NK-92 (cell line): ENCODE data around the gene TPT1.
"Not testable (repeated sequence)": the region's sequence is repeated elsewhere in the genome, so short reads cannot be mapped to it uniquely, and the experiment has no call there.

ENCODE experiments used
- DNase-seq: peaks from one replicate; lab custom pipeline; 2025; ENCODE audit not compliant: unreplicated experiment; lab: John Stamatoyannopoulos, UW

The TPT1 gene

DNA sequence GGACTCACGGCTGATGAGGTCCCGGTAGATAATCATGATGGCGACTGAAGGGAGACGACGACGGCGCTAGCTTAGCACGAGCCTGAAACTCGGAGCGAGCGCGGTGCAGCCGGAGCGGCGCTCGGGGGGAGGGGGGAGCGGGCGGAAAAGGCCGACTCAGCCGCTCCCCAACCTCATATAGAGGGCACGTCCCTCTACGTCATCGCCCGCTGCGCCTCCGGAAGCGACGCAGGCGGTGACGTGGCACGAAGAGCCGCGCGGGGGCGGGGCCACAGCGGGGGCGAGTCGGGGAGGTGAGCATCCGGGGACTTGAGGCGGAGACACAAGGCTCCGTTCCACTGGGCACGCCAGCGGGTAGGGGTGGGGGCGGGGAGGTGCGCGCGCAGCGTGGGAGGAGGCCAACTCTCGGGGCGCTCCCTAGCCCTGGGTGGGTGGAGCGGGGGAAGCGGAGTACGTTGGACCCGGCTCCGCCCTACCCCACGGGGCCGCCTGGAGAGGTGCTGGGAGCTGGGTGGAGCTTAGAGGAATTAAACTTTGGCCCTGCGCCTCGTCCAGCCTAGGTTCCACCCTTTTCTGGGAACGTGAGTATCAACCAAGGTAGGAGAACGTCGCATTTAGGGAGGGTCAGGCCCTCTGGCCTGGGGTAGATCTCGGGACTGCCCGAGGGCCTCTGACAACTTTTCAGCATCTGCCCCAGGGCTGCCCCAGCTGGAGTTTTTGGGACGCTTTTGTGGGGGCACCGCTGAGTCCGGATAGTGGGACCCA, at the start of gene TPT1:
TPT1 (minus strand) TSS at position 150 of the 765 bp plus-strand sequence; CDS start at position 36, 114 bp downstream.
- peak; percentile 99 for DNase-seq

DNA sequence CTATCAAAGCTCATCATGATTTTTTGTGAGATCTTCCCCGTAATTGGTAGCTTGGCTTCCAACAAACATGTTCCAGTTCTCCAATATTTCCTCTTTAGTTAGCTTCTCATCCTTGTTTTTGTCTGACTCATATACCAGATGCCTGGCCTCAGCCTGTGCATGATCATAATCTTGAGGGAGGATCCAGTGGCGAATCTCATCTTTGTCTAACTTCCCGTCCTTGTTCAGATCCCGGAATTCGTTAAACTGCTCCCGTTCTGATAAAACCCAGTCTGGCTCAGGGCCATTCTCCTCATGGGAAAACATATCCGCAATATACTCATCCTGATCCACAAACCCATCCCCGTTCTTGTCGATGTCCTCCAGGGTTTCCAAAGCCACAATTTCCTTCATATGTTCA, 49.4 kb upstream of the TPT1 start:
- not testable (repeated sequence) for DNase-seq

DNA sequence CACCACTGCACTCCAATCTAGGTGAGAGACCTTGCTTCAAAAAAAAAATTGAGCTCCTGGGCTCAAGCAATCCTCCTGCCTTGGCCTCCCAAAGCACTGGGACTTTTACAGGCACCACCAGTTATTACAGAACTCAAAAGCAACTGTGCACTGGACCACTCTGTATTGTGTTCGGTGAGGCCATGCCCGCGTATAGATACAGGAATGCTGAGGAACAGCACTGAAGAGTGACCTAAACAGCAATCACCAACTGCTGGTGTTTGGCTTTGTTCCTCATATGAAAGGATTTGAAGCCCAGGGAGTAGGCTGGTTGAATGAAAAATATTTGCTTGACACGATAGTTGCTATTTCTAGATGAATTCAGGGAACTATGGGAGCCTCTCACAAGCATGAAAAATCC, 47.7 kb upstream of the TPT1 start:
- no peak for DNase-seq

DNA sequence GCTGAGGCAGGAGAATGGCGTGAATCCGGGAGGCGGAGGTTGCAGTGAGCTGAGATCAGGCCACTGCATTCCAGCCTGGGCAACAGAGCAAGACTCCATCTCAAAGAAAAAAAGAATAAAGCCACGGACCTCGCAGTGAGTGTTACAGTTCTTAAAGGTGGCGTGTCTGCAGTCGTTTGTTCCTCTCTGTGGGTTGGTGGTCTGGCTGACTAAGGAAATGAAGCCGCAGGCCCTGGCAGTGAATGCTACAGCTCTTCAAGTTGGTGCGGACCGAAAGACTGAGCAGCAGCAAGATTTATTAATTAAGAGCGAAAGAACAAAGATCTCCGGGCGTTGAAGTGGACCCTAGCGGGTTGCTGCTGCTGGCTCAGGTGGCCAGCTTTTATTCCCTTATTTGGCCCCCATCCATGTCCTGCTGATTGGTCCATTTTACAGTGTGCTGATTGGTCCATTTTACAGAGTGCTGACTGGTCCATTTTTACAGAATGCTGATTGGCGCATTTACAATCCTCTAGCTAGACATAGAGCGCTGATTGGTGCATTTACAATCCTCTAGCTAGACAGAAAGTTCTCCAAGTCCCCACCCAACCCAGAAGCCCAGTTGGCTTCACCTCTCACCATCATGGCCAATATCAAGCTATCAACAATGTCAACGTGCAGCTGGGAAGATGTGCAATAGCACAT, 46.1 kb upstream of the TPT1 start:
- not testable (repeated sequence) for DNase-seq

GRCh38 chr13:45385907-45386553, 45.0 kb upstream of the TPT1 start:
- no peak for DNase-seq

- no peak for DNase-seq
Observed at GRCh38 chr13:45385320-45385719, 44.3 kb upstream of the TPT1 start.

DNA sequence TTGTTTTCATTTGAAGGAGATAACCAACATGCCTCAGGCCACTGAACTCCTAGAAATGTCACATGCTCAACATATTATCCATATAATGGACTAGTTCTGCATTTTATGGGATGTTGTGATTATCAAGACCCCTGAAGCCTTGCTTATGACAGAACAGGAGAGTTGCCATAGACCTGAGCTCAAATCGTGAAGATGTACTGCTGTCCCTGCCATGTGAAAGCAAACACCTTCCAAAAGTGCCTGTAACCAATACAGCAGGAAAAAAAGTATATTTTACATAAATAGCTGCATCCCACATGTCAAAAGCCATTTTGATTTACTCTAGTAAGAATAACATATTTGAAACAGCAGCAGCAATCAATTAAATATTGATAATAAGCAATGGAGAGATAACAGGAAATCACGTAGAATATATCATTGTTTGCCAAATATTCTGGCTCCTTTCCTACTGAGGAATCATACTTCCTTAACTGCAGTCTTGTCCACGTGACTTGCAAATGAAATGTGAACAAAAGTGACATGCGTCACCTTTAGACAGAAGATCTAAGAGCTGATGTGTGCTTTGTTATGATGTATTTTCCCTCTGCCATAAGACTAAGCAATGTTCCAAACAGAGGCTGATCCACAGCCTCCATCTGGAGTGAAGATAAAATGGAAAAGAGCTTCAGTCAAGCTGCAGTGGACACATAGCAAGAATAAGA, 43.6 kb upstream of the TPT1 start:
- DNase-seq, result no peak

DNA sequence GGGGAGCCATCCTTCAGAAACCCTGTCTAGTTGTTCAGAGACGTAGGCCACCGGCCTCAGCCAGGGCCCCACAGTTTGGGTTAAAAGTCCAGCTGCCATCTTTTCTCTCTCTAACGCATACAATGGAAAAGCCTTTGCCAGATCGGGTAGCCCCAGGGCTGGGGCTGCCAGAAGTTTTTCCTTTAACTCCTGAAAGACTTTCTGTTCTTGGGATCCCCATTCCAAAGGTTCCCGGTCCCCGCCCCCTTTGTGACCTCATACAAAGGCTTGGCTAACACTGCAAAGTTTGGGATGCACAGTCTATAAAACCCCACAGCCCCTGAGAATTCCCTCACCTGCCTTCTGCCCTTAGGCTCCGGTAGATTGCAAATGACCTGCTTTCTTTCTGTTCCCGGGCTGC, 41.8 kb upstream of the TPT1 start:
- DNase-seq, result not testable (repeated sequence)

DNA sequence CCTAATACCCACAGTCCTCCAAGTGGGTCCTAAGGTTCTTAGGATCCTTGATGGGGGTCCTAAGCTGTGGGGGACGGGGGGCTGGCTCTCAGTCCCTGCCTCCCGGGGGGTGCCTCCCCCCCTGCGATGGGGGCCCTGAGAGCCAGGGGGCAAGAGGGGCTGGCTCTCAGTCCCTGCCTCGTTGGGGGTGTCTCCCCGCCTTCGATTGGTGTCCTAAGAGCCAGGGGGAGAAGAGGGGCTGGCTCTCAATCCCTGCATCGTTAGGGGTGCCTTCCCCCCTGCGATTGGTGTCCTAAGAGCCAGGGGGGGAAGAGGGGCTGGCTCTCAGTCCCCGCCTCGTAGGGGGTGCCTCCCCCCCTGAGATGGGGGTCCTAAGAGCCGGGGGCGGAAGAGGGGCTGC, 40.2 kb upstream of the TPT1 start:
- no peak for DNase-seq

DNA sequence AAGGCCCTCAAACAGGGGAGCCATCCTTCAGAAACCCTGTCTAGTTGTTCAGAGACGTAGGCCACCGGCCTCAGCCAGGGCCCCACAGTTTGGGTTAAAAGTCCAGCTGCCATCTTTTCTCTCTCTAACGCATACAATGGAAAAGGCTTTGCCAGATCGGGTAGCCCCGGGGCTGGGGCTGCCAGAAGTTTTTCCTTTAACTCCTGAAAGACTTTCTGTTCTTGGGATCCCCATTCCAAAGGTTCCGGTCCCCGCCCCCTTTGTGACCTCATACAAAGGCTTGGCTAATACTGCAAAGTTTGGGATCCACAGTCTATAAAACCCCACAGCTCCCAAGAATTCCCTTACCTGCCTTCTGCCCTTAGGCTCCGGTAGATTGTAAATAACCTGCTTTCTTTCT, 39.7 kb upstream of the TPT1 start:
- DNase-seq, result not testable (repeated sequence)

DNA sequence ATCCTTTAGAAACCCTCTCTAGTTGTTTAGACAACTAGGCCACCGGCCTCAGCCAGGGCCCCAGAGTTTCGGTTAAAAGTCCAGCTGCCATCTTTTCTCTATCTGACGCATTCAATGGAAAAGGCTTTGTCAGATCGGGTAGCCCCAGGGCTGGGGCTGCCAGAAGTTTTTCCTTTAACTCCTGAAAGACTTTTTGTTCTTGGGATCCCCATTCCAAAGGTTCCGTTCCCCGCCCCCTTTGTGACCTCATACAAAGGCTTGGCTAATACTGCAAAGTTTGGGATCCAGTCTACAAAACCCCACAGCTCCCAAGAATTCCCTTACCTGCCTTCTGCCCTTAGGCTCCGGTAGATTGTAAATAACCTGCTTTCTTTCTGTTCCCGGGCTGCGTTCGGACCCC, 38.5 kb upstream of the TPT1 start:
- DNase-seq, result not testable (repeated sequence)

GRCh38 chr13:45378786-45379185, 37.8 kb upstream of the TPT1 start:
- DNase-seq, result not testable (repeated sequence)

DNA sequence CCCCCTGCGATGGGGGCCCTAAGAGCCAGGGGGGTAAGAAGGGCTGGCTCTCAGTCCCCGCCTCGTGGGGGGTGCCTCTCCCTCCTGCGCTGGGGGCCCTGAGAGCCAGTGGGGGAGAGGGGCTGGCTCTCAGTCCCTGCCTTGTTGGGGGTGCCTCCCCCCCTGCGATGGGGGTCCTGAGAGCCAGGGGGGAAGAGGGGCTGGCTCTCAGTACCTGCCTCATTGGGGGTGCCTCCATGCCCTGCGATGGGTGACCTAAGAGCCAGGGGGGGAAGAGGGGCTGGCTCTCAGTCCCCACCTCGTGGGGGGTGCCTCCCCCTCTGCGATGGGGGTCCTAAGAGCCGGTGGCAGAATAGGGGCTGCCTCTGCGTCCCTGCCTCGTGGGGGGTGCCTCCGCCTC, 36.3 kb upstream of the TPT1 start:
- not testable (repeated sequence) for DNase-seq

DNA sequence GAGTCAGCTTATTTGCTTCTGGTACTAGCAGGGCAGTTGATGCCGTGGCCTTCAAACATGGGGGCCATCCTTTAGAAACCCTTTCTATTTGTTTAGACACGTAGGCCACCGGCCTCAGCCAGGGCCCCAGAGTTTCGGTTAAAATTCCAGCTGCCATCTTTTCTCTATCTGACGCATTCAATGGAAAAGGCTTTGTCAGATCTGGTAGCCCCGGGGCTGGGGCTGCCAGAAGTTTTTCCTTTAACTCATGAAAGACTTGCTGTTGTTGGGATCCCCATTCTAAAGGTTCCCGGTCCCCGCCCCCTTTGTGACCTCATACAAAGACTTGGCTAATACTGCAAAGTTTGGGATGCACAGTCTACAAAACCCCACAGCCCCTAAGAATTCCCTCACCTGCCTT, 35.7 kb upstream of the TPT1 start:
- not testable (repeated sequence) for DNase-seq

DNA sequence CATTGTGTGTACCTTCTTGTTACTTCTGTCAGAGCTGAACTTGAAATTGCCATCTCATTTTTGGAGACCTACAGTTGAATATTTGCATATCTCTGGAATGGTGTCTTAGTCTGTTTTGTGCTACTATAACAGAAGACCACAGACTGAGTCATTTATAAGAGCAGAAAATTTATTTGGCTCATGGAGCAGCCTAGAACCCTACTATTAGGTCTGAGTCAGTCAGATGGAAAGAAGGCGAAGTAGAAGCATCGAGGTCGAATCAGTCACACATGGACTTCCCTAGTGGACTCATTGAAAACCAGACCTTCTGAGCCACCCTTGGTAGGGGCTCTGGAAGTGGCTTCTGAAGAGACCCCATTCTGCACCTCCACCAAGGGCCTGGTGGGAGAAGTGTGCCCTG, 33.9 kb upstream of the TPT1 start:
- no peak for DNase-seq

DNA sequence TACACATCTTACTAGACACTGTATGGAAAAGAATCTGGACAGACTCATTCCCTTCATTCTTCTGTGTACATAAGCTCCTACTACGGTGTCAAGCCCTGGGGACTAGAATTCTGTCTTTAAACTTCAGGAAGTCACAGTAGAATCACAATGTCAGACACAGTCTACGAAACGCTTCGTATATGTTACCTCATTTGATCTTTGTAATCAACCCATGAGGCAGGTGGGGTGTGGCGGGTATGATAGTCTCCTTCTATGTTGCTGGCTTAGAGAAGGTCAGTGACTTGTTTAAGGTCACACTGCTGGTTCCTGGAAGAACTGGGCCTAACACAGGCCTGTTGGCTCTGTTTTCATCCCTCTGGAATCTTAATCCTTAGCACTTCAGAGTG, 32.2 kb upstream of the TPT1 start:
- no peak for DNase-seq

DNA sequence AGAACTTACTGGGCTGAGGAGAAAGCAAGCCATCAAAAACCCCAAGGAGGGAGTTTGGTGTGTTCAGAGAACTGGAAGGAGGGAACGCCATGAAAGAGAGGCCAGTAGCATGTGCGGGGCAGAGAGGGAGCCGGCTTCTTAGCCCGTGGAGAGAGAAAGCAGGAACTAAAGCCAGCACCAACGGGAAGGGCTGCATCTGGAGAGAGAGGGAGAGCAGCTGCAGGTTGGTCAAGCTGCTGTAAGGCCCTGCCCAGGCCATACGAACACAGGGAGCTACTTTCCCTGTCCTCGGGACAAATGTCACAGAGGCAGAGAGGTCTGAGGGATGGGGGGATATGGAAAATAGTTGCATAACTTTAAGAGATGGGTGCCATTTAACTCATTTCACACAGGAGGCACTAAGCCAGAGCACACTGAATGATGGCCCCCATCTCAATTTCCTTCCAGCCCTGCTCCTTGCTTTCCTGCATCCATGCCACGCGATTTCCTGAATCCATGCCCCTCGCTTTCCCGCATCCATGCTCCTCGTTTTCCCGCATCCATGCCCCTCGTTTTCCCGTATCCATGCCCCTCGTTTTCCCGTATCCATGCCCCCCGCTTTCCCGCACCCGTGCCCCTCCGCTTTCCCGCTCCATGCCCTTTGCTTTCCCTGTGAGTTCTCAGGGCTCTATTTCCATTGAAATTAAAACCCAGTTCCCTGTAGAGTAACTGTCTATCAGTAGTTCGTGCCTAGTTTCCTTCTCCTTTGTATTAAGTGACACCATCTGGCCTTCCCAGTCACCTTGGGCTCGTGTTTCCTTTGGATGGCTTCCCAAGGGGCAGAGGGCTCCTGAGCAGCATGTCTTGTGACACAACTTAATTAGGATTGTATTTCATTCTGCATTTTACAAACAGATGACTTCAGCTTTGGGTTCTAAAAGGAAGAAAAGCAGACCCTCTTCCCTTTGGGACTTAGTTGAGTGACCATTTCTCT, 31.5 kb upstream of the TPT1 start:
- DNase-seq, result no peak

DNA sequence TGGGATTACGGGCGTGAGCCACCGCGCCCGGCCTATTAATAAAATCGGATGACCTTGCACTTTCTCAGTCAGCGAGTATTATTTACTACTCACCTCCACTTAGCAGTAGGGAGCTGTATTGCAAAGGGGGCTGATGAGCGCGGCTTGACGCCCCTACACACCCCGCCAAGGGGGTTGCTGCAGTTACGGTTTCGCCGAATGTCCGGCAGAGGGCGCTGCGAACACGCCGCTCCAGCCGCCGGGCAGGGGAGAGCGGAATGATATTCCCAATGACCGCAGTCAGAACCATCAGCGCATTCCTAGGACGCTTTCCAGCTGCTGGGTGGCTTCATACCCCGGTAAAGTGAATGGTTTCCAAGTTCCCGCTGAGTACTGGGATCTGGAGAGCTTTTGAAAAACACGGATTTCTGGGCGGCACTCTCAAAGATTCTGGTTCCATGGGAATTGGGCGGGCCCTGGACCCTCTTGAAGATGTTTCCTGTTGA, 30.0 kb upstream of the TPT1 start:
- no peak for DNase-seq

DNA sequence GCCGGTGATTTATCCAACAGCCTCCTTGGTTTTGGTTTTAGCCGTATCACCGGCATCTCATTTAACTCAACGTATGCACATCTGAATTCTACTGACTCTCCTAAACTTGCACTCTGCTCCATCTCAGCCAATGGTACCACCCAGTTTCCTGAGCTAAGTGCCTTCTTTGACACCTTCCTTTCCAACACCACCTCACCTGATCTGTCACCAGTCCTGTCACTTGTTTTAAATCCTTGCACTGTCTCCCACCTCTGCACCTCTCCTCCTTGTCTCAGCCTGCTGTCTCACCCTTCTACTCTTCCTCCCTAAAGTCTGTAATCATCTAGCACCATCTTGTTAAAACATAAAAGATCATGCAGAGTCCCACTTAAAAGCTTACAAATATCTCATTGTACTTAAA, 28.1 kb upstream of the TPT1 start:
- DNase-seq, result no peak

DNA sequence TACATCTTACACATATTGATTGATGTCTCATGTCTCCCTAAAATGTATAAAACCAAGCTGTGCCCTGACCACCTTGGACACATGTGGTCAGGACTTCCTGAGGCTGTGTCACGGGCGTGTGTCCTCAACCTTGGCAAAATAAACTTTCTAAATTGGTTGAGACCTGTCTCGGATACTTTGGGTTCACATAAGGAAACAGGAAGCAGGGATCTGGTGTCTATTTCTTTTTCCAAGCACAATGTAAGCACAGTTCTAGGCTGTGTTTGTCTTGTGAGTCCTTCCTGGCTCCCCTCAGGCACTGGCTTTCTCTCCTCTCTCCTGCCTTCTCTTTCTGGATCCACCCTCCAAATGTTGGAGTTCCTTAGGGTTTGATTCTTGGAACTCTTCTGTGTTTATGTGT, 27.6 kb upstream of the TPT1 start:
- no peak for DNase-seq
